NT2/D1 (cell line): Measurements from ENCODE around the gene MRAP.

ENCODE experiments used
- SUZ12 ChIP-seq: IDR thresholded peaks from 2 replicates; pipeline ENCODE4 v1.6.1; 2011; ENCODE audit not compliant: insufficient read length, insufficient read depth; ENCODE audit errors: extremely low read depth
- YY1 ChIP-seq: IDR thresholded peaks from 2 replicates; pipeline ENCODE4 v1.6.1; 2011; ENCODE audit not compliant: insufficient read length, insufficient read depth
- ZNF274 ChIP-seq: IDR thresholded peaks from 2 replicates; pipeline ENCODE4 v1.6.1; 2011; ENCODE audit warnings: mild to moderate bottlenecking, low read depth, low read length

DNA sequence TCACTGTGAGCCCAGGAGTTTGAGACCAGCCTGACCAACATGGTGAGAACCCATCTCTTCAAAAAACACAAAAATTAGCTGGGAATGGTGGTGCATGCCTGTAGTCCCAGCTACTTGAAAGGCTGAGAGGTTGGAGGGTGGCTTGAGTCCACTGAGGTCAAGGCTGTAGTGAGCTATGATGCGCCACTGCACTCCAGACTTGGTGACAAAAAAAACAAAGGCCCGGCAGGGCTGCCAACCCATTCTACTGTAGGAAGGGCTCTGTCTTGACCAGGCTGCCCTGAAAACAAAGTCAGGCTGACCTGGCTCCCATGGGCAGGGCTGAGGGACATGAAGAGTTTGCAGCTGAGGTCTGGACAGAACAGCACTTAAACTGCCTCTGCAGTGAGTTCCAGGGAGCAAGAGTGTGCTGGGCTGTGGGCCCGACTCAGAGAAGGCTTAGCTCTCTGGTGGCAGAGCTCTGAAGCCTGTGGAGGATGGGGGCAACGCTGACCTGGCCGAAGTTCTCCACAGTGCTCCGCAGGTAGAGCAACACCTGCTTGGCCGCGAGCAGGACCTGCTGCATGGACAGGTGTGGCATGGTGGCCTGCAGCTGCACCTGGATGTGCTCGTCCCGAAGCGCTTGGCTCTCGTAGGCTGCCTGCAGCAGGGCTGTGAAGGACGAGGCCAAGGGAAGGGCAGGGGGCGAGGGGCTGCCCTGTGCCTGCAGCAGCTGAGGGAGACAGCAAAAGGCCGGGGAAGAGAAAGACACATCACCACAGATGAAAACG, 51.7 kb downstream of the MRAP start:
- TF ChIP-seq YY1 (no peak), ZNF274 (no peak), SUZ12 (no peak)
